GM19395 (cell line): ENCODE results near the gene ZNF600.
"Not testable (repeated sequence)": the region's sequence is repeated elsewhere in the genome, so short reads cannot be mapped to it uniquely, and the experiment has no call there.

Source experiments
- ATAC-seq: cut with Tn5 transposase; IDR thresholded peaks from one replicate; pipeline ENCODE4 v1.9.1; 2021; ENCODE audit warnings: mild to moderate bottlenecking, moderate library complexity; ENCODE audit not compliant: unreplicated experiment

The ZNF600 gene

GRCh38 chr19:52786464-52787354 is at the start of gene ZNF600:
Gene ZNF600, minus strand, starts transcription at chr19:52786791. Its CDS starts 7,903 bp downstream, at chr19:52778888.
- peak; percentile 95 for ATAC-seq

DNA sequence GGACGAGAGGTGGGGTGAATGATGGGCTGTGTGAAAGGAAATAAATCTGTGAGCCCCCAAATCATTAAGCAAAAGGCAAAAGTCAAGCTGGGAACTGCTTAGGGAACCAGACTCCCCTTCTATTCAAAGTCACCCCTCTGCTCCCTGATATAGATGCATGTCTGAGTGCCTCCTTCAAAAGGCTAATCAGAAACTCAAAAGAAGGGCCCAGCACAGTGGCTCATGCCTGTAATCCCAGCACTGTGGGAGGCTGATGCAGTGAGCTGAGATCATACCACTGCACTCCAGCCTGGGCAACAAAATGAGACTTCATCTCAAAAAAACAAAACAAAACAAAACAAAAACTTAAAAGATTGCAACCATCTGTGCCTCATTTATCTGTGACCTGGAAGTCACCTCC is 47.7 kb upstream of the ZNF600 start:
- ATAC-seq: not testable (repeated sequence)

GRCh38 chr19:52833541-52833940 is 47.0 kb upstream of the ZNF600 start:
- ATAC-seq: not testable (repeated sequence)

GRCh38 chr19:52829866-52830265 is 43.3 kb upstream of the ZNF600 start:
- ATAC-seq: not testable (repeated sequence)

GRCh38 chr19:52825765-52826164 is 39.2 kb upstream of the ZNF600 start:
- no peak for ATAC-seq

- no peak for ATAC-seq
Measured at GRCh38 chr19:52823676-52824075, 37.1 kb upstream of the ZNF600 start.

DNA sequence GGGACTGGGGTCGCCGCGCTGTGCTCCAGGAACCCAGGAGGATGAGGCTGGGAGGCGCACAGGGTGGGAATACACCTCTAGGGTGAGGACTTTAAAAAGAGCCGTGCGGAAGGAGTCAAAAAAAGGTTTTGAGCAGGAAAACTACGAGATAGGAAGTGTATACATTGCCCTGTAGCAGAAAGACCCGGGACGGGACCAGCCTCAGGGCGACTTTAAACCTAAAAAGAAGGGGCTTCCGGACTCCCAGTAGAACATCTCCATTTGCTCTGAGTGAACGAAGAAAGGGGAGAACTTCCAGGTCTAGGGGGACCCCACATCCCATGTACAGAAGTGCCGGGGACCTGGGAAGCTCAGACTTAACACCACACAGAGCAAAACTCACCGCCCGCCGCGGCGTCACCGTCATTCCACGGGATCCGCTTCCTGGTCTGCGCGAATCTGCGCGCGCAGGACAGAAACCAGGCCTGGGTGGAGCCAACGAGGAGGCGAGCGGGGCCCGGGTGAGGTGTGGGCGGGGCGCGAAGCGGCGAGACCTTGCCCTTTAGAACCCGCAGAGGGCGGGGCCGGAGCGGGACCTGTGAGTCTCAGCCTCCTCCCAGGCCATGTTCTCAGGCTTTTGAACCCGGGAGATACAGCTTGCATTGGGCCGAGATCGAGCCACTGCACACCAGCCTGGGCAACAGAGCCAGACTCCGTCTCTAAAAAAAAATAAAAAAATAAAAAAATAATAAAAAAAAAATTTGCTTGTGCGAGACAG is 34.8 kb upstream of the ZNF600 start, which contains the start of gene ZNF28:
TSS of gene ZNF28 (minus strand) at position 430 of the 757 bp plus-strand sequence. CDS start 3,675 bp downstream, outside the sequence.
- peak; percentile 98 for ATAC-seq

DNA sequence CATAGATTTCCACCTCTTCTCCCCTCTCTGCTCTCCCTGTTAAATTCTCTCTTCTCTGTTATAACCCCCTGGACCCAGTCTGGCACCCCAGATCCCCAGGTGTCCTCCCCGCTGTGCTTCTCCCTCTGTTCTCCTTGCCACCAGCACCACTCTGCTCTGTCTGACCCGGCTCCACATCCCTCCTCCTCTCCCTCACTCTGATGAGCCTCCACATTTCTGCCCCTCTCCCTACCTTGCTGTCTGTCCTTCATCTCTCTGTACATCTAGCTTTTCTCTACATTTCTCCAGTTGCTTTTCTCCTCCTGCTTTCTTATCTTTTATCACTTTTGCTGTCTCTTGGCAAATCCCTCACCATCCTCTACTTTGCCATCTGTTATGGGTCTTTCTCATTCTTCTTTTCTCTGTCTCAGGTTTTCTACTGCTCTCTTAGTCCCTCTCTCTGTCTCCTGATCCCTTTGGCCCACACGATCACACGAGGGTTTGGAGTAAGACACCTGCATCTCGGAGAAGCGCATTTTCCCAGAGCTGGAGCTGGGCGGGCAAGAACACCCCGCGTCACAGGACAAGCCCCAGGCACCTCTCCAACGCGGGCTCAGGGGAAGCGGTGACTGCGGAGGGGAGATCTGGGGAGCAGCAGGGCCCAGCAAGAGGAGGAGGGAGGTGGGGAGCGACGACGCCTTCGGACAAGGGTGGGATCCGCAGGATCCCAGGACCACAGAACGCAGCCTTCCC is 34.0 kb upstream of the ZNF600 start:
- ATAC-seq: not testable (repeated sequence)

DNA sequence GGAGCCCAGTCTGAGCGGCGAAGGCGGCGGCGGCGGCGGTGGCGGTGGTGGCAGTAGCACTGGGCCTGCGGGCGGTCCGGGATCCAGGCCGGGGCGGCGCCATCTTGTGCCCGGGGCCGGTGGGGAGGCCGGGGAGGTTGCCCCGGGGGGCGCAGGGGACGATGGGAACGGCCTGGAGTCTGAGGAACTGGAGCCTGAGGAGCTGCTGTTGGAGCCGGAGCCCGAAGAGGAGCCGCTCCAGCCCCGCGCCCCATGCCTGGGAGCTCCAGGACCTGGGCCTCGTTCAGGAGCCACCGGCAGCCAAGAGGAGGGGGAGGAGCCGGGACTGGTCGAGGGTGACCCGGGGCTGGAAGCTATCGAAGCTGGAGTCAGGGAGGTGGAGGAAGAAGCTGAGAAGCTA is 23.2 kb upstream of the ZNF600 start:
- ATAC-seq: no peak

DNA sequence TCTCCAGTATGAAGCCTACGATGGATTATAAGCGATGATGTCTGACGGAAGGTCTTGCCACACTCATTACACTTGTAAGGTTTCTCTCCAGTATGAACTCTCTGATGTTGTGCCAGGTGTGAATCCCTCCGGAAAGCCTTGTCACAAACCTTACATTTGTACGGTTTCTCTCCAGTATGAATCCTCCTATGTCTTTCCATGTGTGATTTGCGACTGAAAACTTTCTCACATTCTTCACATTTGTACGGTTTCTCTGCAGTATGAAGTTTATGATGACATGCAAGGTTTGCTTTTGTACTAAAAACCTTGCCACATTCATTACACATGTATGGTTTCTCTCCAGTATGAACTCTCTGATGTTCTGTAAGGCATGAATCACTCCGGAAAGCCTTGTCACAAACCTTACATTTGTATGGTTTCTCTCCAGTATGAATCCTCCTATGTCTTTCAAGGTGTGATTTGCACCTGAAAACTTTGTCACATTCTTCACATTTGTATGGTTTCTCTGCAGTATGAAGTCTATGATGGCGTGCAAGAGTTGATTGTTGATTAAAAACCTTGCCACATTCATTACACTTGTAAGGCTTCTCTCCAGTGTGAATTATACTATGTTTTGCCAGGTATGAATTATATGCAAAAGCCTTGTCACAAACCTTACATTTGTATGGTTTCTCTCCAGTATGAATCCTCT is 13.5 kb upstream of the ZNF600 start:
- not testable (repeated sequence) for ATAC-seq

DNA sequence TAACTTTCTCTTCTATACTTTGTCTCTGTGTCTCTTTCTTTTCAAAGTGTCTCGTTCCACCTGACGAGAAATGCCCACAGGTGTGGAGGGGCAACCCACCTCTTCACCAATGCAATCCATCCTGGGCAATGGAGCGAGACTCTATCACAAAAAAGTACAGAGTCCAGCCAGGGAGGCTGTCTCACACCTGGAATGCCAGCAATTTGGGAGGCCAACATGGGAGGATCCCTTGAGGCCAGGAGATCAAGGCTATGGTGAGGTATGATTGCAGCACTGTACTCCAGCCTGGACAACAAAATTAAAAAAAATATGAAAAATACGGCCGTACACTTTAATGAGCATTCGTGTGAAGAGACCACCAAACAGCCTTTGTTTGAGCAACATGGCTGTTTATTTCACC is 2.8 kb upstream of the ZNF600 start:
- ATAC-seq: no peak

DNA sequence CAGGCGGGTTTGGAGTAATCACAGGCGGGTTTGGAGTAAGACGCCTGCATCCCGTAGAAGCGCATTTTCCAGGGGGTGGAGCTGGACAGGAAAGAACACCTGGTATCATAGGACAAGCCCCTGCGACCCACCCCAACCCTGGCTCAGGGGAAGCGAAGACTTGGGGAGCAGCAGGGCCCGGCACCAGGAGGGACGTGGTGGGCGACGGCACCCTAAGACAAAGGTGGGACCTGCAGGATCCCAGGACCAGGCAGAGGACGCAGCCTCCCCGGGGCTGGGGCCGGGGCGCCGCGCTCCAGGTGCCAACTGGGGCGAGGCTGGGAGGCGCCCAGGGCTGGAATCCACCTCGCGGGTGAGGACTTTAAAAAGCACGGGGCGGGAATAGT is 520 bp downstream of the ZNF600 start:
- peak; percentile 35 for ATAC-seq

- no peak for ATAC-seq
Measured at GRCh38 chr19:52785506-52785905, 1.1 kb downstream of the ZNF600 start.

DNA sequence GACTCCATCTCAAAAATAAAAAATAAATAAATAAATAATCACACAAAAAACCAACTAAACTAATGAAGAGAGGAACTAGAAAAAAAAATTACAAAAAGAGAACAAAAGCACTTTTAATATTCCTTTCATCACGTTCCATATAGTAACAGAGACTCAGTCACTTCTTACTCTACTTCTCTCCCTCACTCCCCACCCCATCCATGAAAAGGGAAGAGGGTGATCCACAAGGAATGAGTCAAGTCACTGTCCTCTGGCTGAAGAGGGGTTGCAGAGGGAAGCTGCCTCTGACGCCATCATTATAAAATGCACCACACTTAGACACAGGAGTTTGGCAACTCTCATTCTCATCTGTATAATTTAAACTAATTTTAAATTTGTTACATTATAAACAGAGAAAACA is 3.7 kb downstream of the ZNF600 start:
- ATAC-seq: not testable (repeated sequence)

DNA sequence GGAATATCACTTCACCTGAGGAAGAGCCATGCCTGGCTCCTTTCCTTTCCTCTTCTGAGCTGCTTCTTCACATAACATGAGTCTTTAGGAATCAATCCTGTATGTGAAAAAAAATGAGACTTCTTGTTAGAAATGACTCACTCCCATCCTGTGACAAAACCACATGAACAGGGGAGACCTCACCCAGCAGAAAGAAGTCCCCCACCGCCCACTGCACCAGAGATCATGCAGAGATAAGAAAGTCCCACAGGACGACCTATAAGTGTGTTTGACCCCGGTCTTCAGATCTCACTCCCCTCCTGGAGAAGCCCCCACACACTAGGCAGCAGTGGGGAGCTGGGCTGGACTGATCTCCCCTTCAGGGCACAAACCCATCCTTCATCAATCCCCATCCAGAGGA is 7.8 kb downstream of the ZNF600 start:
- no peak for ATAC-seq

DNA sequence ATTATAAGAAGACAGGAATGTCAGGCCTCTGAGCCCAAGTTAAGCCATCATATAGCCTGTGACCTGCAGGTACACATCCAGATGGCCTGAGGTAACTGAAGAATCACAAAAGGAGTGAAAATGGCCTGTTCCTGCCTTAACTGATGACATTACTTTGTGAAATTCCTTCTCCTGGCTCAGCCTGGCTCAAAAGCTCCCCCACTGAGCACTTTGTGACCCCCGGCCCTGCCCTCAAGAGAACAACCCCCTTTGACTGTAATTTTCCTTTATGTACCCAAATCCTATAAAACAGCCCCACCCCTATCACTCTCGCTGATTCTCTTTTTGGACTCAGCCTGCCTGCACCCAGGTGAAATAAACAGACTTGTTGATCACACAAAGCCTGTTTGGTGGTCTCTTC is 30.1 kb downstream of the ZNF600 start:
- not testable (repeated sequence) for ATAC-seq

DNA sequence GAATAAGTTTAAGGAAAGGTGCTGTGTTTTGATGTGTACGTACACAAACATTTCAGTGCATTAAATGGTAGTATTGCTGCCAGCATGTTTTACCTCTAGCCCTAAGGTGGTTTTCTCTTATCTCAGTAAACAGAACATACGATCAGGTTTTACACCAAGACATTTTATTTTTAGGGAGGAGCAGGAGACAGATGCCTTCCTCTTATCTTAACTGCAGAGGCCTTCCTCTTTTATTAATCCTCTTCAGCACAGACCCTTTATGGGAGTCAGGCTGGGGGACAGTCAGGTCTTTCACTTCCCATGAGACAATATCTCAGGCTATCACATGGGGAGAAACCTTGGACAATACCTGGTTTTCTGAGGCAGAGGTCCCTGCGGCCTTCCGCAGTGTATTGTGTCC is 36.8 kb downstream of the ZNF600 start:
- ATAC-seq: no peak

- ATAC-seq: no peak
Measured at GRCh38 chr19:52748336-52748950, 38.1 kb downstream of the ZNF600 start.

DNA sequence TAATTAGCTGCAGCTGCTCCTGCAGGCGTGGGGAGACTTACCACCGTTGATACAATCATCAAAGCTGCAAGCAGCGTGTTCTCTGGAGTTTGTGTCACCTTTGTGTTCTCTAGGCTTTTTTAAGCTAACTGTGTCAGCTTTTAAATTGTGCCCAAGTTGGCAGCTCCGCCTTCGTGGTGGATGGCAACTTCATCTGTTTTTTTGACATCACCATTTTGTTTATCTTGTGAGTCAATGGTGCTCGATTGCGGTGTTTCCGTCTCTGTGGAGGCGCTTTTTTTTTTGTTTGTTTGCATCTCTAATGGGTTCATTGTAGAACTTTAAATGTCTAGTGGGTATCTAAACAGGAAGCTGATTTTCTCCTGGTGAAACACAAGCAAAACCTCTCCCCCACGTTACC is 40.7 kb downstream of the ZNF600 start:
- not testable (repeated sequence) for ATAC-seq

DNA sequence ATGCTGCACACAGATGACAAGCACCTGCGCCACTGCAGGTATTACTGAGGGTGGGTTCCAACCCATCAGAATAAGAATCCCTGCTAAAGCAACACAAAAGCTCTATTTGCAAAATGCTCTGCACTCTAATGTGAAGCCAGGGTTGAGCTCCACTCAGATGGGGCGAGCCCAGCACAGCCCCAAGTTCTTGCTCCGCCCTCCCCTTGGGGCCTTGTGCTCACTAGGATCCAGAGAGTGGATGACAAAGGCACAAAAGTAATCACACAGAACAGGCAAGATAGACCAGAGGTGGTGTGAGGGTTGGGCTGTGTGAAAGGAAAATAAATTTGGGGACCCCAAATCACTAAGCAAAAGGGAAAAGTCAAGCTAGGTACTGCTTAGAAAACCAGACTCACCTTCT is 43.5 kb downstream of the ZNF600 start:
- ATAC-seq: no peak
